PFSK-1 (cell line): Measurements from ENCODE around the gene CA12.

ENCODE experiments used
- POLR2AphosphoS5 ChIP-seq: IDR thresholded peaks from 2 replicates; pipeline ENCODE4 v1.6.1; 2012; ENCODE audit warnings: low read depth, mild to moderate bottlenecking, control low read depth, low read length, moderate library complexity
- SIN3A ChIP-seq: IDR thresholded peaks from 2 replicates; pipeline ENCODE4 v1.6.1; 2012; ENCODE audit warnings: mild to moderate bottlenecking, low read length, moderate library complexity, borderline replicate concordance; ENCODE audit not compliant: insufficient read depth
- TAF1 ChIP-seq: IDR thresholded peaks from 2 replicates; pipeline ENCODE4 v1.6.1; 2012; ENCODE audit warnings: low read length, control low read depth, borderline replicate concordance; ENCODE audit not compliant: insufficient read depth

DNA sequence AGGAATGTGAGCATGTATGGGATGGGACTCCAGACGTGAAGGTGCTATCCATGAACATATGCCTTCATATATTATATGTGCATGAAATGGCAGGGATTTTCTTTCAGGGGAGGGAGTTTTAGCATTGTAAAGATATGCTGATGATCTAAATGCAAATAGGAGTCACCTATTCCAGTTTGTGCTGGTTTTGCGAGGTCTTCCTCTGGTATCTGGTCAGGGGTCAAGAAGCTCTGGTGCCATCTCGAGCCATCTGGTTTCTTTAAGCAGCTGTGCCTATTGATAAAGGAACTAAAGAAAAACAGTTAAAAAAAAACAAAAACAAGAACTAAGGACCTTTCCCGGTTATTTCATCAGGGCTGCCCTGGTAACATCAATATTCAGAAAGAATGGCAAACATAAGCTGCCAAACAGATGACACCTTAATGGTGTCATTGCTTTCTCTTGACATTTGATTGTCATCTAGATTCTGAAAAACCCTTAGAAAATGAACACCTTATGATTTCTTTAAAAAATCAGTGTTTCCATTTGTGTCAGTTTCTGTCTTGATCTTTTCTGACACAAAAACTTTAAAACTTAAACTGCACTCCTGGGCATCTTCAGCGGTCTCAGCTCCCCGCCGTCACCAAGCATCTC, 81.6 kb downstream of the CA12 start:
- no peak for TF ChIP-seq TAF1
- TF ChIP-seq SIN3A: no peak
- TF ChIP-seq POLR2AphosphoS5: no peak
